WTC11 (cell line): ENCODE data around the gene LEKR1. TPM values are rescaled to one million over a fixed set of nuclear protein-coding genes. Genes with fewer than 3 reads are reported as not detected.

Experiments
- ATAC-seq: fragments of 200-7000 bp; cut with Tn5 transposase; 2 replicates; pipeline ENCODE4 v1.10.0; 2021; ENCODE audit warnings: mild to moderate bottlenecking, moderate library complexity
- CTCF ChIA-PET: fragments of 300-600 bp; sonication (Branson Sonifier 250); formaldehyde crosslinking; loops from one replicate; lab custom pipeline; 2021; ENCODE audit warnings: antibody characterized with exemption; lab: Charles Lee
- POLR2A ChIA-PET: fragments of 350-600 bp; sonication (Branson Sonifier 250); formaldehyde crosslinking; loops from one replicate; lab custom pipeline; 2021; ENCODE audit warnings: antibody characterized with exemption; lab: Charles Lee
- DNase-seq: peaks from one replicate; pipeline ENCODE4 v3.0.0; 2021; ENCODE audit warnings: low spot score
- H3K27ac Mint-ChIP-seq: 2 replicates; pipeline ENCODE4 v1.8.0; 2021; ENCODE audit warnings: mixed read lengths
- H3K27me3 Mint-ChIP-seq: 2 replicates; pipeline ENCODE4 v1.8.0; 2021; ENCODE audit warnings: low read depth, mild to moderate bottlenecking, moderate library complexity, mixed read lengths
- H3K36me3 Mint-ChIP-seq: 2 replicates; pipeline ENCODE4 v1.8.0; 2021; ENCODE audit warnings: mixed read lengths
- H3K4me1 Mint-ChIP-seq: 2 replicates; pipeline ENCODE4 v1.8.0; 2022; ENCODE audit warnings: mixed read lengths
- H3K4me3 Mint-ChIP-seq: 2 replicates; pipeline ENCODE4 v1.8.0; 2021; ENCODE audit warnings: mild to moderate bottlenecking, moderate library complexity, mixed read lengths
- H3K9me3 Mint-ChIP-seq: 2 replicates; pipeline ENCODE4 v1.8.0; 2021; ENCODE audit warnings: mixed read lengths
- ATF6 ChIP-seq: sonication (generic); formaldehyde crosslinking; IDR thresholded peaks from 2 replicates; pipeline ENCODE4 v1.8.1; 2023; ENCODE audit warnings: mild to moderate bottlenecking, missing genetic modification reagents
- CDX4 ChIP-seq: fragments of 250-450 bp; sonication (Bioruptor Pico); IDR thresholded peaks from 2 replicates; pipeline ENCODE4 v1.9.0; 2021; ENCODE audit warnings: moderate library complexity, mild to moderate bottlenecking, inconsistent platforms, borderline replicate concordance
- ELF4 ChIP-seq: sonication (generic); formaldehyde crosslinking; IDR thresholded peaks from 2 replicates; pipeline ENCODE4 v1.8.1; 2022; ENCODE audit warnings: low read depth, mild to moderate bottlenecking, moderate library complexity, missing genetic modification reagents
- EMX1 ChIP-seq: fragments of 250-450 bp; sonication (Bioruptor Pico); IDR thresholded peaks from 2 replicates; pipeline ENCODE4 v1.8.0; 2021; ENCODE audit warnings: mild to moderate bottlenecking
- ESRRA ChIP-seq: sonication (generic); formaldehyde crosslinking; IDR thresholded peaks from 2 replicates; pipeline ENCODE4 v1.8.1; 2022; ENCODE audit warnings: mild to moderate bottlenecking, missing genetic modification reagents, borderline replicate concordance
- FOXP1 ChIP-seq: sonication (generic); formaldehyde crosslinking; IDR thresholded peaks from 2 replicates; pipeline ENCODE4 v1.8.0; 2022; ENCODE audit warnings: missing genetic modification reagents, mild to moderate bottlenecking, moderate library complexity, borderline replicate concordance
- FOXP4 ChIP-seq: sonication (generic); formaldehyde crosslinking; IDR thresholded peaks from 2 replicates; pipeline ENCODE4 v1.8.0; 2022; ENCODE audit warnings: mild to moderate bottlenecking, missing genetic modification reagents
- GABPB1 ChIP-seq: sonication (generic); formaldehyde crosslinking; IDR thresholded peaks from 2 replicates; pipeline ENCODE4 v1.8.1; 2023; ENCODE audit warnings: mild to moderate bottlenecking, missing genetic modification reagents
- HMGA2 ChIP-seq: fragments of 250-450 bp; sonication (Bioruptor Pico); IDR thresholded peaks from 2 replicates; pipeline ENCODE4 v1.4.0; 2021; ENCODE audit warnings: mild to moderate bottlenecking, moderate library complexity
- NFATC4 ChIP-seq: fragments of 250-450 bp; sonication (Bioruptor Pico); IDR thresholded peaks from 2 replicates; pipeline ENCODE4 v1.9.0; 2021; ENCODE audit warnings: mild to moderate bottlenecking
- NFE2L1 ChIP-seq: sonication (generic); formaldehyde crosslinking; IDR thresholded peaks from 2 replicates; pipeline ENCODE4 v1.8.1; 2023; ENCODE audit warnings: missing genetic modification reagents
- PREB ChIP-seq: sonication (generic); formaldehyde crosslinking; IDR thresholded peaks from 2 replicates; pipeline ENCODE4 v1.8.1; 2022; ENCODE audit warnings: mild to moderate bottlenecking, missing genetic modification reagents, moderate library complexity, borderline replicate concordance
- RELA ChIP-seq: sonication (generic); formaldehyde crosslinking; IDR thresholded peaks from 2 replicates; pipeline ENCODE4 v1.8.1; 2022; ENCODE audit warnings: missing genetic modification reagents, mild to moderate bottlenecking, borderline replicate concordance
- RORB ChIP-seq: fragments of 250-450 bp; sonication (Bioruptor Pico); IDR thresholded peaks from 2 replicates; pipeline ENCODE4 v1.9.0; 2021; ENCODE audit warnings: mild to moderate bottlenecking
- SMAD3 ChIP-seq: sonication (generic); formaldehyde crosslinking; IDR thresholded peaks from 2 replicates; pipeline ENCODE4 v1.8.0; 2022; ENCODE audit warnings: missing genetic modification reagents, mild to moderate bottlenecking, borderline replicate concordance
- SMAD4 ChIP-seq: sonication (generic); formaldehyde crosslinking; IDR thresholded peaks from 2 replicates; pipeline ENCODE4 v1.8.0; 2022; ENCODE audit warnings: mild to moderate bottlenecking, missing genetic modification reagents
- TEAD1 ChIP-seq: sonication (generic); formaldehyde crosslinking; IDR thresholded peaks from 2 replicates; pipeline ENCODE4 v1.8.0; 2022; ENCODE audit warnings: mild to moderate bottlenecking, missing genetic modification reagents
- TEAD4 ChIP-seq: sonication (generic); formaldehyde crosslinking; IDR thresholded peaks from 2 replicates; pipeline ENCODE4 v1.8.0; 2022; ENCODE audit warnings: mild to moderate bottlenecking, missing genetic modification reagents
- ZNF512 ChIP-seq: sonication (generic); formaldehyde crosslinking; IDR thresholded peaks from 2 replicates; pipeline ENCODE4 v1.8.1; 2022; ENCODE audit warnings: missing genetic modification reagents, borderline replicate concordance
- ZNF671 ChIP-seq: fragments of 250-450 bp; sonication (Bioruptor Pico); IDR thresholded peaks from 2 replicates; pipeline ENCODE4 v1.8.0; 2021; ENCODE audit warnings: mild to moderate bottlenecking
- total RNA-seq: library from RNA; stranded (reverse); gene quantifications from 3 replicates; pipeline ENCODE4 v1.2.3, GENCODE V29; 2021
- TF ChIP-seq, protein P1 (sequence below): sonication (generic); formaldehyde crosslinking; IDR thresholded peaks from 2 replicates; pipeline ENCODE4 v1.8.0; 2023; ENCODE audit warnings: missing genetic modification reagents, mild to moderate bottlenecking, borderline replicate concordance

LEKR1 gene
- total RNA-seq, 1 experiment from 2014 or later: 0.09 TPM

- POLR2A ChIA-PET: no interaction called here
Observed at GRCh38 chr3:157056035-157056434, 229.9 kb downstream of the LEKR1 start.

GRCh38 chr3:157058392-157059071, 232.4 kb downstream of the LEKR1 start:
- CTCF ChIA-PET: no interaction called here
- H3K36me3 Mint-ChIP-seq: no peaks in the 10 kb centered on the region
- POLR2A ChIA-PET: no interaction called here
- H3K27me3 Mint-ChIP-seq: peaks cover 8% of the 10 kb centered on the region
- H3K27ac Mint-ChIP-seq: no peak overlapping the region
- ATAC-seq (no peak), DNase-seq (no peak)
- no peak overlapping the region for H3K4me3 Mint-ChIP-seq
- H3K4me1 Mint-ChIP-seq: peaks cover 8% of the 10 kb centered on the region
- H3K9me3 Mint-ChIP-seq: peaks cover 6% of the 10 kb centered on the region; the same call in 1 of the 2 replicates
- no peak for TF ChIP-seq RELA (CRISPR knock-in tag)
- TF ChIP-seq SMAD3: no peak
- TF ChIP-seq ATF6: no peak
- no peak for TF ChIP-seq TEAD4 (CRISPR knock-in tag)
- TF ChIP-seq CDX4 (CRISPR knock-in tag): no peak
- no peak for TF ChIP-seq SMAD4 (CRISPR knock-in tag)
- TF ChIP-seq, protein P1, sequence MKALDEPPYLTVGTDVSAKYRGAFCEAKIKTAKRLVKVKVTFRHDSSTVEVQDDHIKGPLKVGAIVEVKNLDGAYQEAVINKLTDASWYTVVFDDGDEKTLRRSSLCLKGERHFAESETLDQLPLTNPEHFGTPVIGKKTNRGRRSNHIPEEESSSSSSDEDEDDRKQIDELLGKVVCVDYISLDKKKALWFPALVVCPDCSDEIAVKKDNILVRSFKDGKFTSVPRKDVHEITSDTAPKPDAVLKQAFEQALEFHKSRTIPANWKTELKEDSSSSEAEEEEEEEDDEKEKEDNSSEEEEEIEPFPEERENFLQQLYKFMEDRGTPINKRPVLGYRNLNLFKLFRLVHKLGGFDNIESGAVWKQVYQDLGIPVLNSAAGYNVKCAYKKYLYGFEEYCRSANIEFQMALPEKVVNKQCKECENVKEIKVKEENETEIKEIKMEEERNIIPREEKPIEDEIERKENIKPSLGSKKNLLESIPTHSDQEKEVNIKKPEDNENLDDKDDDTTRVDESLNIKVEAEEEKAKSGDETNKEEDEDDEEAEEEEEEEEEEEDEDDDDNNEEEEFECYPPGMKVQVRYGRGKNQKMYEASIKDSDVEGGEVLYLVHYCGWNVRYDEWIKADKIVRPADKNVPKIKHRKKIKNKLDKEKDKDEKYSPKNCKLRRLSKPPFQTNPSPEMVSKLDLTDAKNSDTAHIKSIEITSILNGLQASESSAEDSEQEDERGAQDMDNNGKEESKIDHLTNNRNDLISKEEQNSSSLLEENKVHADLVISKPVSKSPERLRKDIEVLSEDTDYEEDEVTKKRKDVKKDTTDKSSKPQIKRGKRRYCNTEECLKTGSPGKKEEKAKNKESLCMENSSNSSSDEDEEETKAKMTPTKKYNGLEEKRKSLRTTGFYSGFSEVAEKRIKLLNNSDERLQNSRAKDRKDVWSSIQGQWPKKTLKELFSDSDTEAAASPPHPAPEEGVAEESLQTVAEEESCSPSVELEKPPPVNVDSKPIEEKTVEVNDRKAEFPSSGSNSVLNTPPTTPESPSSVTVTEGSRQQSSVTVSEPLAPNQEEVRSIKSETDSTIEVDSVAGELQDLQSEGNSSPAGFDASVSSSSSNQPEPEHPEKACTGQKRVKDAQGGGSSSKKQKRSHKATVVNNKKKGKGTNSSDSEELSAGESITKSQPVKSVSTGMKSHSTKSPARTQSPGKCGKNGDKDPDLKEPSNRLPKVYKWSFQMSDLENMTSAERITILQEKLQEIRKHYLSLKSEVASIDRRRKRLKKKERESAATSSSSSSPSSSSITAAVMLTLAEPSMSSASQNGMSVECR (CRISPR knock-in tag): no peak
- no peak for TF ChIP-seq ELF4 (CRISPR knock-in tag)
- TF ChIP-seq FOXP1 (CRISPR knock-in tag): no peak
- no peak for TF ChIP-seq NFATC4 (CRISPR knock-in tag)
- no peak for TF ChIP-seq TEAD1 (CRISPR knock-in tag)
- TF ChIP-seq ZNF671 (CRISPR knock-in tag): no peak
- no peak for TF ChIP-seq RORB (CRISPR knock-in tag)
- no peak for TF ChIP-seq EMX1 (CRISPR knock-in tag)
- no peak for TF ChIP-seq ZNF512
- TF ChIP-seq ESRRA (CRISPR knock-in tag): no peak

More at GRCh38 chr3:157056035-157056434, 229.9 kb downstream of the LEKR1 start:
- H3K4me3 Mint-ChIP-seq: no peak overlapping the region
- no peak for ATAC-seq
- DNase-seq: no peak
- CTCF ChIA-PET: no interaction called here
- TF ChIP-seq PREB (CRISPR knock-in tag) (no peak), HMGA2 (CRISPR knock-in tag) (no peak), GABPB1 (no peak), FOXP4 (CRISPR knock-in tag) (no peak), NFE2L1 (CRISPR knock-in tag) (no peak), ESRRA (CRISPR knock-in tag) (no peak)
- TF ChIP-seq, all 79 proteins: peak for 0
- no peak overlapping the region for H3K27ac Mint-ChIP-seq
- peaks cover 1% of the 10 kb centered on the region for H3K4me1 Mint-ChIP-seq
- H3K9me3 Mint-ChIP-seq: peaks cover 3% of the 10 kb centered on the region; the same call in 1 of the 2 replicates
- no peaks in the 10 kb centered on the region for H3K36me3 Mint-ChIP-seq
- H3K27me3 Mint-ChIP-seq: no peaks in the 10 kb centered on the region
